Measurements from ENCODE around the gene CLNS1A. TPM values are rescaled to one million over a fixed set of nuclear protein-coding genes. Genes with fewer than 3 reads are reported as not detected.

Gene CLNS1A
- total and polyA plus RNA-seq, 9 of the 15 experiments (the other 6 are each of a cell fraction or from before 2014, with no cell fraction given), result 146 to 472 (median 345) TPM

DNA sequence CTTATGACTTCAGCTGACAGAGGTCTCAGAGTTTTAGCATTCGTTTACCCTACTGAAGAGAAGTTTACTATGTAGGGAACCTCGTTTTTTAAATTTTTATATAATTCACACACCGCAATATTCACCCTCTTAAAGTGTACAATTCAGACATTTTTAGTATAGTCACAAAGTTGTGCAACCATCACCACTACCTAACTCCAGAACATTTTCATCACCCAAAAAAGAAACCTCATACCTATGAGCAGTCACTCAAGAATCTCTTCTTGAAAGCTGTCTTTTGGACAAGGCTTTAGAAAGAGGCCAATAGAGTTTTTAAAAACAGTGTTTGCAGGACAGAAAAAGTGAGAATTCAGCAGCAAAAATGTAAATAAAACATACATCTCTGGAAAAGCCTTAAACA, 39.5 kb upstream of the CLNS1A start:
- no peaks in the 10 kb centered on the region for H3K9me1 ChIP-seq (ENCODE audit: control insufficient read depth, insufficient read depth, low read length)
- no peaks in the 10 kb centered on the region for H3K79me2 ChIP-seq (ENCODE audit: control insufficient read depth, insufficient read depth, low read length)
- no peak overlapping the region for H3K4me2 ChIP-seq (ENCODE audit: insufficient read depth, low read length)
- no peak for ATAC-seq
- no peaks in the 10 kb centered on the region for H3K27me3 ChIP-seq (ENCODE audit: control insufficient read depth in 2 of 2, insufficient read depth in 2 of 2, low read length in 2 of 2)
- no peak overlapping the region for H2AFZ ChIP-seq (ENCODE audit: low read depth, low read length)
- H3K9me3 ChIP-seq (replicated peaks; ENCODE audit: control insufficient read depth, insufficient read depth, low read depth, low read length), result no peaks in the 10 kb centered on the region
- in situ Hi-C loops (cut with MboI) (no loop called here), intact Hi-C loops (cut with micrococcal nuclease) (no loop called here)
- WGBS (ENCODE audit: insufficient coverage, low coverage, missing lambda C conversion rate), result 68% methylated on average over 3 of the region's 3 CpGs
- ChIA-PET CTCF (ENCODE audit: low intra/inter-chr PET ratio) (no interaction called here), POLR2A (interaction anchor here (0.6 to 1.0 kb wide), 2 partner anchors 9 to 583 kb away, joined by 3 read pairs; no protein-coding TSS in a partner anchor)
- H3K36me3 ChIP-seq (ENCODE audit: control insufficient read depth, insufficient read depth, low read length), result peaks cover 73% of the 10 kb centered on the region
- H3K4me1 ChIP-seq (replicated peaks in 1 of 2; ENCODE audit: control insufficient read depth in 2 of 2, insufficient read depth in 2 of 2, low read length in 2 of 2), result no peaks in the 10 kb centered on the region
- H3K4me3 ChIP-seq, result no peak overlapping the region
- TF ChIP-seq, protein P1, sequence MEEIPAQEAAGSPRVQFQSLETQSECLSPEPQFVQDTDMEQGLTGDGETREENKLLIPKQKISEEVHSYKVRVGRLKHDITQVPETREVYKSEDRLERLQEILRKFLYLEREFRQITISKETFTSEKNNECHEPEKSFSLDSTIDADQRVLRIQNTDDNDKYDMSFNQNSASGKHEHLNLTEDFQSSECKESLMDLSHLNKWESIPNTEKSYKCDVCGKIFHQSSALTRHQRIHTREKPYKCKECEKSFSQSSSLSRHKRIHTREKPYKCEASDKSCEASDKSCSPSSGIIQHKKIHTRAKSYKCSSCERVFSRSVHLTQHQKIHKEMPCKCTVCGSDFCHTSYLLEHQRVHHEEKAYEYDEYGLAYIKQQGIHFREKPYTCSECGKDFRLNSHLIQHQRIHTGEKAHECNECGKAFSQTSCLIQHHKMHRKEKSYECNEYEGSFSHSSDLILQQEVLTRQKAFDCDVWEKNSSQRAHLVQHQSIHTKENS (CRISPR knock-in tag; IDR thresholded peaks at IDR 0.05), result no peak
- TF ChIP-seq ZNF707 (CRISPR knock-in tag; conservative IDR thresholded peaks at IDR 0.05) (no peak), ZNF75A (CRISPR knock-in tag; IDR thresholded peaks at IDR 0.05) (no peak), SPI1 (IDR thresholded peaks at IDR 0.05; ENCODE audit: borderline replicate concordance, low read depth, low read length) (no peak), MAZ (CRISPR knock-in tag; conservative IDR thresholded peaks at IDR 0.05 in 1 of 2, IDR thresholded peaks at IDR 0.05 in 1 of 2) (no peak), ZFP1 (CRISPR knock-in tag; IDR thresholded peaks at IDR 0.05) (no peak), ZBTB40 (IDR thresholded peaks at IDR 0.05) (no peak), ZBTB40 (CRISPR knock-in tag; IDR thresholded peaks at IDR 0.05) (no peak), NFIC (IDR thresholded peaks at IDR 0.05) (no peak), BRF2 (IDR thresholded peaks at IDR 0.05; ENCODE audit: borderline replicate concordance, insufficient read depth, insufficient read length) (no peak), FOXJ3 (CRISPR knock-in tag; IDR thresholded peaks at IDR 0.05) (no peak), RFX5 (IDR thresholded peaks at IDR 0.05; ENCODE audit: low read depth, low read length) (no peak)
- no peaks in the 10 kb centered on the region for H4K20me1 ChIP-seq (replicated peaks; ENCODE audit: control insufficient read depth, insufficient read depth, low read length)
- H3K9ac ChIP-seq (ENCODE audit: insufficient read depth in 1 of 2, low read depth in 2 of 2, low read length in 2 of 2), result no peak overlapping the region
- FAIRE-seq, result no peak
- BruUV-seq (replicated peaks), result no TSS peak
- DNase-seq (ENCODE audit: extremely low read depth in 1 of 4, low spot score in 3 of 4), result no peak
- H3K27ac ChIP-seq (ENCODE audit: extremely low read depth, low read depth, low read length), result no peak overlapping the region

All from K562 (cell line).